Measurements from ENCODE around the gene ST6GALNAC6.
"Not testable (repeated sequence)": the region's sequence is repeated elsewhere in the genome, so short reads cannot be mapped to it uniquely, and the experiment has no call there.

The ST6GALNAC6 gene

DNA sequence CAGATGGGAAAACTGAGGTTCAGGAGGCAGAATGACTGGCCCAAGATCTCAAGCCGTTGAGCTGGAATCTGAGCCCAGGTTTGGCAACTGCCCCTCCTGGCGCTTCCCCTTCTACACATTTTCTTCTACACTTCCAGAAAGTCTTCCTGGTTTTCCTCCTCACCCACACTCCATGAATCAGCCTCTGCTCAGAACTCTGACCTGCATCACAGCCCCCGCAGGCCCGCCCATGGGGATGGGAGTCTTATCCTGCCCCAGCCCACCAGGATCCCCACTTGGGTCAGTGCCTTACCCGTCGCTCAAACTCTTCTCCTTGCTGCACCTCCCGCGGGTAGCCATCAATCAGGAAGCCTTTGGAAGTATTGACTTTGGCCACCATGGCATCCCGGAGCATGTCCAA is 27.9 kb downstream of the ST6GALNAC6 start:
- no peak for DNase-seq (ENCODE audit: low read depth)
- H3K4me3 ChIP-seq (ENCODE audit: low read depth, low read length), result no peak overlapping the region
- TF ChIP-seq, protein P1, sequence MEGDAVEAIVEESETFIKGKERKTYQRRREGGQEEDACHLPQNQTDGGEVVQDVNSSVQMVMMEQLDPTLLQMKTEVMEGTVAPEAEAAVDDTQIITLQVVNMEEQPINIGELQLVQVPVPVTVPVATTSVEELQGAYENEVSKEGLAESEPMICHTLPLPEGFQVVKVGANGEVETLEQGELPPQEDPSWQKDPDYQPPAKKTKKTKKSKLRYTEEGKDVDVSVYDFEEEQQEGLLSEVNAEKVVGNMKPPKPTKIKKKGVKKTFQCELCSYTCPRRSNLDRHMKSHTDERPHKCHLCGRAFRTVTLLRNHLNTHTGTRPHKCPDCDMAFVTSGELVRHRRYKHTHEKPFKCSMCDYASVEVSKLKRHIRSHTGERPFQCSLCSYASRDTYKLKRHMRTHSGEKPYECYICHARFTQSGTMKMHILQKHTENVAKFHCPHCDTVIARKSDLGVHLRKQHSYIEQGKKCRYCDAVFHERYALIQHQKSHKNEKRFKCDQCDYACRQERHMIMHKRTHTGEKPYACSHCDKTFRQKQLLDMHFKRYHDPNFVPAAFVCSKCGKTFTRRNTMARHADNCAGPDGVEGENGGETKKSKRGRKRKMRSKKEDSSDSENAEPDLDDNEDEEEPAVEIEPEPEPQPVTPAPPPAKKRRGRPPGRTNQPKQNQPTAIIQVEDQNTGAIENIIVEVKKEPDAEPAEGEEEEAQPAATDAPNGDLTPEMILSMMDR (IDR thresholded peaks at IDR 0.05; ENCODE audit: low read depth, low read length), result no peak
- TF ChIP-seq POLR2A (IDR thresholded peaks at IDR 0.05; ENCODE audit: extremely low read depth, insufficient read length) (no peak), MYC (IDR thresholded peaks at IDR 0.05; ENCODE audit: low read depth, low read length) (no peak), MAX (IDR thresholded peaks at IDR 0.05; ENCODE audit: low read depth, low read length) (no peak)

DNA sequence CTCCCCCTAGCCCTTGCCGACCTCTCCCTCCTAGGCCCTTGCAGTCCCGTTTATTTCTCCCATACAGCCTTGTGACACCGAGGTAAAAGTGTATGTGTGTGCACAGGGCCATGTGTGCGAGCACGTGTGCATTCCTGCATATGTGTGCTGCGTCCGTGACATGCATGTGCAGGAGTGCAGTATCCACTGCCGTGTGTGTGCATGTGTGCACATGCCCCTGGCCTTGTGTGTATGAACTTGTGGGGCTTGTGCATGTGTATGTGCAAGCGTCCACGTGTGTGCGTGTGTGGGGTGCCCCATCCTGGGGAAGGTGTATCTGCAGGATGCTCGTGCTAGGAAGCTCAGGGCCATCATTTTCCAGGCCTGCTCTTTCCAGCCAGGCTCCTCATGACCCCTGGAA is 28.5 kb downstream of the ST6GALNAC6 start:
- no peak for DNase-seq (ENCODE audit: low read depth)
- no peak overlapping the region for H3K4me3 ChIP-seq (ENCODE audit: low read depth, low read length)
- TF ChIP-seq POLR2A (IDR thresholded peaks at IDR 0.05; ENCODE audit: extremely low read depth, insufficient read length), result no peak
- TF ChIP-seq MYC (IDR thresholded peaks at IDR 0.05; ENCODE audit: low read depth, low read length), result no peak
- TF ChIP-seq, protein P1 (IDR thresholded peaks at IDR 0.05; ENCODE audit: low read depth, low read length), result no peak
- no peak for TF ChIP-seq MAX (IDR thresholded peaks at IDR 0.05; ENCODE audit: low read depth, low read length)

DNA sequence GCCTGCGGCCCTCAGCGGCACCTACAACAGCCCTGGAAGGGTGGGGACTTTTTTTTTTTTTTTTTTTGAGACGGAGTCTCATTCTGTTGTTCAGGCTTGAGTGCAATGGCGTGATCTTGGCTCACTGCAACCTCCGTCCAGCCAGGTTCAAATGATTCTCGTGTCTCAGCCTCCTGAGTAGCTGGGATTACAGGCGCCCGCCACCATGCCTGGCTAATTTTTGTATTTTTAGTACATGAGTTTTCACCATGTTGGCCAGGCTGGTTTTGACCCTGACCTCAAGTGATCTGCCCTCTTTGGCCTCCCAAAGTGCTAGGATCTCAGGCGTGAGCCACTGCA is 29.3 kb downstream of the ST6GALNAC6 start:
- not testable (repeated sequence) for H3K4me3 ChIP-seq (ENCODE audit: low read depth, low read length)

GRCh38 chr9:127869310-127870152 is 29.9 kb downstream of the ST6GALNAC6 start:
- TF ChIP-seq POLR2A (IDR thresholded peaks at IDR 0.05; ENCODE audit: extremely low read depth, insufficient read length), result no peak
- TF ChIP-seq, protein P1 (IDR thresholded peaks at IDR 0.05; ENCODE audit: low read depth, low read length), result peak; percentile 84
- no peak overlapping the region for H3K4me3 ChIP-seq (ENCODE audit: low read depth, low read length)
- DNase-seq (ENCODE audit: low read depth), result peak; percentile 81

More for the DNA sequence above, 29.3 kb downstream of the ST6GALNAC6 start:
- DNase-seq (ENCODE audit: low read depth), result not testable (repeated sequence)

DNA sequence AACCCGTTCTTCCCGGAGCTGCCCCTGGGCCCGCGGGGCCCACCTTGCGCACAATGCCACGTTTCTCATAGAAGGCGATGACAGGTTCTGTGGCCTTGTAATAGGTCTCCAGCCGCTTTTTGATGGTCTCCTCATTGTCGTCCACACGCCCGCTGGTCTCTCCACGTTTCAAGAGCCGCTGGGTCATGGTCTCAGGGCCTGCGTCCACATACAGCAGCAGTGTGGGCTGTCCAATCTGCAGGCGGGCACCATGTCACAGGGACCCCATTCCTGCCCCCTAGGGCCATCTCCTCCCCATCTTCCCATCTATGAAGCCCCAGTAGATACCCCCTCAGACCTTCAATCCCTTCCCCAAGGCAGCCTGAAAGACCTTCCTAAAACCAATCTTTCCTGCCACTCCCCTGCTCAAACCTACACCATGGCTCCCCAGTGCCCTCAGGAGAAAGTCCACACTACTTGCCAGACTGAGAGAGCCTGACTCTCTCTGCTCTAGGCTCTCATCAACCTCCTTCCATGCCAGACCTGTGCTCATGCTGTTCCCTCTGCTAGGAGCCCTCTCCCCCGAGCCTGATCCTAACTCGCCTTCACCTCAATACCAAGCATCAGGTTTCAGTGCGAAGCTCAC is 31.0 kb downstream of the ST6GALNAC6 start:
- TF ChIP-seq, protein P1 (IDR thresholded peaks at IDR 0.05; ENCODE audit: low read depth, low read length), result no peak
- TF ChIP-seq MYC (IDR thresholded peaks at IDR 0.05; ENCODE audit: low read depth, low read length) (no peak), POLR2A (IDR thresholded peaks at IDR 0.05; ENCODE audit: extremely low read depth, insufficient read length) (no peak), MAX (IDR thresholded peaks at IDR 0.05; ENCODE audit: low read depth, low read length) (no peak)
- H3K4me3 ChIP-seq (ENCODE audit: low read depth, low read length), result no peak overlapping the region
- no peak for DNase-seq (ENCODE audit: low read depth)

- DNase-seq (ENCODE audit: low read depth), result no peak
- TF ChIP-seq MAX (IDR thresholded peaks at IDR 0.05; ENCODE audit: low read depth, low read length), result no peak
- TF ChIP-seq POLR2A (IDR thresholded peaks at IDR 0.05; ENCODE audit: extremely low read depth, insufficient read length), result no peak
- TF ChIP-seq, protein P1 (IDR thresholded peaks at IDR 0.05; ENCODE audit: low read depth, low read length), result no peak
- no peak for TF ChIP-seq MYC (IDR thresholded peaks at IDR 0.05; ENCODE audit: low read depth, low read length)
These were observed 31.8 kb downstream of the ST6GALNAC6 start for GRCh38 chr9:127867356-127868277.

More at GRCh38 chr9:127867356-127868277, 31.8 kb downstream of the ST6GALNAC6 start:
- H3K4me3 ChIP-seq (ENCODE audit: low read depth, low read length), result no peak overlapping the region
